Measurements from ENCODE around the gene MTRF1L. TPM values are rescaled to one million over a fixed set of nuclear protein-coding genes. Genes with fewer than 3 reads are reported as not detected.
"Not testable (repeated sequence)": the region's sequence is repeated elsewhere in the genome, so short reads cannot be mapped to it uniquely, and the experiment has no call there.

Gene MTRF1L
- total and polyA plus RNA-seq, 2 donors from 2014 or later = 15.8 to 19.2 TPM

GRCh38 chr6:152975204-152975915 is 27.1 kb downstream of the MTRF1L start:
- H3K4me3 ChIP-seq (ENCODE audit: low read length in 3 of 3) = no peak overlapping the region
- intact Hi-C loops (cut with DNase I) = no loop called here
- no peaks in the 10 kb centered on the region for H3K27me3 ChIP-seq (ENCODE audit: control insufficient read depth, insufficient read depth, low read length)
- no peak overlapping the region for H3K27ac ChIP-seq (ENCODE audit: low read depth in 2 of 2, low read length in 2 of 2)
- no peaks in the 10 kb centered on the region for H3K9me3 ChIP-seq (ENCODE audit: control insufficient read depth in 2 of 3, insufficient read depth in 1 of 3, low read length in 3 of 3)
- FAIRE-seq (no peak), DNase-seq (no peak)
- H3K9ac ChIP-seq (ENCODE audit: low read length in 3 of 3) = no peak overlapping the region
- no peaks in the 10 kb centered on the region for H3K4me1 ChIP-seq (ENCODE audit: control insufficient read depth in 2 of 3, insufficient read depth in 2 of 3, low read depth in 1 of 3, low read length in 3 of 3)
- peaks cover 0 to 16% (median 2%) of the 10 kb centered on the region in 3 donors for H3K36me3 ChIP-seq (ENCODE audit: control insufficient read depth in 2 of 3, insufficient read depth in 3 of 3, low read length in 3 of 3)
- TF ChIP-seq CTCF (IDR thresholded peaks at IDR 0.05; ENCODE audit: borderline replicate concordance, extremely low read depth, insufficient read depth) = no peak

- no peak for DNase-seq
- Histone ChIP-seq H3K9ac (ENCODE audit: low read length in 3 of 3) (no peak overlapping the region), H3K27me3 (ENCODE audit: control insufficient read depth, insufficient read depth, low read length) (no peaks in the 10 kb centered on the region), H3K36me3 (ENCODE audit: control insufficient read depth in 2 of 3, insufficient read depth in 3 of 3, low read length in 3 of 3) (peaks cover 0 to 16% (median 2%) of the 10 kb centered on the region in 3 donors), H3K9me3 (ENCODE audit: control insufficient read depth in 2 of 3, insufficient read depth in 1 of 3, low read length in 3 of 3) (no peaks in the 10 kb centered on the region), H3K4me3 (ENCODE audit: low read length in 3 of 3) (no peak overlapping the region), H3K27ac (ENCODE audit: low read depth in 2 of 2, low read length in 2 of 2) (no peak overlapping the region), H3K4me1 (ENCODE audit: control insufficient read depth in 2 of 3, insufficient read depth in 2 of 3, low read depth in 1 of 3, low read length in 3 of 3) (no peaks in the 10 kb centered on the region)
- no peak for FAIRE-seq
- intact Hi-C loops (cut with DNase I) = no loop called here
- TF ChIP-seq CTCF (IDR thresholded peaks at IDR 0.05; ENCODE audit: borderline replicate concordance, extremely low read depth, insufficient read depth) = no peak
Measured at GRCh38 chr6:152973916-152974315, 28.6 kb downstream of the MTRF1L start.

- no peak for FAIRE-seq
Measured at GRCh38 chr6:152969688-152970418, 32.7 kb downstream of the MTRF1L start.

GRCh38 chr6:152966168-152966894 is 36.2 kb downstream of the MTRF1L start:
- H3K27me3 ChIP-seq (ENCODE audit: control insufficient read depth, insufficient read depth, low read length); H3K27ac ChIP-seq (ENCODE audit: low read depth in 2 of 2, low read length in 2 of 2); FAIRE-seq; H3K9ac ChIP-seq (ENCODE audit: low read length in 3 of 3); H3K36me3 ChIP-seq (ENCODE audit: control insufficient read depth in 2 of 3, insufficient read depth in 3 of 3, low read length in 3 of 3); H3K4me1 ChIP-seq (ENCODE audit: control insufficient read depth in 2 of 3, insufficient read depth in 2 of 3, low read depth in 1 of 3, low read length in 3 of 3); H3K4me3 ChIP-seq (ENCODE audit: low read length in 3 of 3); DNase-seq; intact Hi-C loops (cut with DNase I); H3K9me3 ChIP-seq (ENCODE audit: control insufficient read depth in 2 of 3, insufficient read depth in 1 of 3, low read length in 3 of 3): not testable (repeated sequence)

More at GRCh38 chr6:152969688-152970418, 32.7 kb downstream of the MTRF1L start:
- no peak for TF ChIP-seq CTCF (IDR thresholded peaks at IDR 0.05; ENCODE audit: borderline replicate concordance, extremely low read depth, insufficient read depth)
- H3K27me3 ChIP-seq (ENCODE audit: control insufficient read depth, insufficient read depth, low read length) = no peaks in the 10 kb centered on the region
- H3K4me1 ChIP-seq (ENCODE audit: control insufficient read depth in 2 of 3, insufficient read depth in 2 of 3, low read depth in 1 of 3, low read length in 3 of 3) = no peaks in the 10 kb centered on the region
- intact Hi-C loops (cut with DNase I) = no loop called here
- no peak for DNase-seq
- H3K9me3 ChIP-seq (ENCODE audit: control insufficient read depth in 2 of 3, insufficient read depth in 1 of 3, low read length in 3 of 3) = no peaks in the 10 kb centered on the region
- no peak overlapping the region for H3K4me3 ChIP-seq (ENCODE audit: low read length in 3 of 3)
- no peak overlapping the region for H3K27ac ChIP-seq (ENCODE audit: low read depth in 2 of 2, low read length in 2 of 2)
- peaks cover 0 to 13% (median 2%) of the 10 kb centered on the region in 3 donors for H3K36me3 ChIP-seq (ENCODE audit: control insufficient read depth in 2 of 3, insufficient read depth in 3 of 3, low read length in 3 of 3)
- H3K9ac ChIP-seq (ENCODE audit: low read length in 3 of 3) = no peak overlapping the region

All from kidney (tissue), 14 donors.